HG02852 (cell line): ENCODE measurements around the gene CAMTA1.

Experiments
- ATAC-seq: cut with Tn5 transposase; IDR thresholded peaks from one replicate; pipeline ENCODE4 v1.9.1; 2021; ENCODE audit warnings: mild to moderate bottlenecking, moderate library complexity; ENCODE audit not compliant: unreplicated experiment

The CAMTA1 gene

DNA sequence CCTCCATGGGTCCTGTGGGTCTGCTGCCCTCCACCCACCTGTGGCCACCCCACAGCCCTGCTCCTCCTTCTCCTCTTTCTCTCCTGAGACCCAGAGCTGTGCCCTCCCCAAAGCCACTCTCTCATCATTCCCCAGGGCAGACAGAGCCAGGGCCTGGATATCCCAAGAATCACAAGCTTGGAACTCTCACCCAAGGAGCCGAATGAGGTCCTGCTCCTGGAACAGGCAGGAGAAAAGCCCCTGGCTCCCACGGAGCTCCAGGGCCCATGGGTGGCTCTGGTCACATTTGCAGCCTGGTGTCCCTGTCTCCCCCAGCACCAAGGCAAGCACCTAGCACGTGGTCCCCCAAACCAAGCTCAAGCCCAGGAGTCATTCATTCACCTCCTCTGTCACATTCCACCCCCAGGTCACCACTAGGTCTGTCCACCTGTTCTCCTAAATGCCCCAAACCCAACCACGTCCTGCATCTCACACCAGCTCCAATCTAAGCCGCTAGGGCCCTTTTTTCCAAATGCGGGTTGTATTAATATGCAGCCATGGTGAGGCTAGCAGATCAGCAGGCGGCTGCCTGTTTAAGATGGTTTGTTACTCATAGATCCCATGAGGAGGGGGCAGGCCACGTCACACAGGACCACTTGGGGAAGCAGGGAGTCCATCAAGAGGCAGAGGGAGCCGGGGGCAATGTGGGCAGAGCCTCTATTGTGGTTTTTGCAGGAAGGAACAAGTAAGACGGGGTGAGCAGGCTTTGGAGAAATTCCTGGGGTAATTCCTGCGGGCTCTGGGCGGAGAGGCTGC lies 770.3 kb downstream of the CAMTA1 start:
- no peak for ATAC-seq

- ATAC-seq = no peak
These were observed 772.1 kb downstream of the CAMTA1 start for GRCh38 chr1:7557301-7557891.

DNA sequence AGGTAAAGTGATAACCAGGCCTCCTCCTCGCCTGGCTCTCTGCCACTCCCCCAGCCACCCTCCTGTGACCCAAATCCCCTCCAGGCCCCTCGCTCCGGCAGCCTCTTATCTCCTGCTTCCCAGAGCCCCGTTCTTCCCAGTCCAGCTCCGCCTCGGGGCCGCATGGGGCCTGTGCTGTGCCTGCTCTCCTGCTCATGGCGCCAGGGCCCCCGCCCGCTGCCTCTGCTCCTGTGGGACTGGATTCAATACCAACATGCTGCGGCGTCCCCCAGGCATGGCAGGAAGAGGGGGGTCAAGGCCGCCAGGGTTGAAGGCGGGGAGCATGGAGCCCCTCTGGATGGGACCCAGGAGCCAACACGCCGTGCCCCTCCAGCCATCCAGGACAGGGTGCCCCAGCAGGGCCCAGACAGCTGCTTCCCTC lies 772.8 kb downstream of the CAMTA1 start:
- ATAC-seq = no peak

- no peak for ATAC-seq
These were observed 773.2 kb downstream of the CAMTA1 start for GRCh38 chr1:7558481-7558880.

DNA sequence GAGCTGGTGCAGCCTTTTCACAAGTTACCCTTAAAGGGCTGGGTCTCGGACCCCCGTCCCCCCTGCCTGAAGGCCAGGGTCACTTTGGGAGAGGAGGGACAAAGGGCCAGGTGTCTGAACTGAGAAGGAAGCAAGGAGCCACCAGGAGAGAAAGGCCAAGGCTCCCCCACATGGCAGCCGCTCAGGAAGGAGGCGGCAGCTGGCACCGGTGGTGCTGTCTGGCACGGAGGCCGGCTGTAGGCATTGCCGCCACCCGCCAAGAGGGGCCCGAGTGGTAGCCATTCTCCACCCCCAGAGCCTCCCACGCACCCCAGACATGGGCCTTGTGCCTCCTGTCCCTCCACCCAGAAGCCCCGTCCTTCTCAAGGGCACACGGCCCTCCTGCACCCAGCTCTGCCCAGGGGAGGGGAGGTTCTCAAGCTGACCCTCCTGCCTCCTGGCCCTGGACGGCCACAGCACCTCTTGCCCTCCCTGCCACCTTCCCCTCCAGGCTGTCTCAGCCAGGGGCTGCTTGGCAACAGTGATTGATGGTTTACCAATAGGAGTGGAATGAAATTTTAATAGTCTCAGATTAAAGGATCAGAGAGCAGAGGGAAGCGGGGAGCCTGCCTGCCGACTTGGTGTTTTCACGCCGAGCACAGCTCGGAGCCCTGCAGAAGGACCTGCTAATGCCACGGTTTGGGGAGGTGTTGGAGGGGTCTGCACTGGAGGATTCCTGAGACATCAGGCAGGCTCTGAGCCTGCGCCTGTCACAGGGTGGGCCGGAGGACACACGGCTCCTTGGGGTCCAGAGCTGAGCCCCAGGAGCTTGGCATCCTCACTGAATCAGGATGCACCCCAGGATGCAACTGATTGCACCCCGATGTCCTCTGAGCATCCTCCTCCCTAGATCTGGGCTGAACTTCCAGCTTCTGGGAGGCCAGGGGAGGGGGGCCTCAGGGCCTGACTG lies 773.9 kb downstream of the CAMTA1 start:
- no peak for ATAC-seq

- ATAC-seq = no peak
These were observed 774.9 kb downstream of the CAMTA1 start for GRCh38 chr1:7560128-7560527.

GRCh38 chr1:7560601-7561181 lies 775.4 kb downstream of the CAMTA1 start:
- ATAC-seq = no peak

GRCh38 chr1:7561331-7561921 lies 776.2 kb downstream of the CAMTA1 start:
- ATAC-seq = no peak

- no peak for ATAC-seq
These were observed 776.9 kb downstream of the CAMTA1 start for GRCh38 chr1:7561936-7562728.

- no peak for ATAC-seq
These were observed 777.7 kb downstream of the CAMTA1 start for GRCh38 chr1:7562729-7563605.

DNA sequence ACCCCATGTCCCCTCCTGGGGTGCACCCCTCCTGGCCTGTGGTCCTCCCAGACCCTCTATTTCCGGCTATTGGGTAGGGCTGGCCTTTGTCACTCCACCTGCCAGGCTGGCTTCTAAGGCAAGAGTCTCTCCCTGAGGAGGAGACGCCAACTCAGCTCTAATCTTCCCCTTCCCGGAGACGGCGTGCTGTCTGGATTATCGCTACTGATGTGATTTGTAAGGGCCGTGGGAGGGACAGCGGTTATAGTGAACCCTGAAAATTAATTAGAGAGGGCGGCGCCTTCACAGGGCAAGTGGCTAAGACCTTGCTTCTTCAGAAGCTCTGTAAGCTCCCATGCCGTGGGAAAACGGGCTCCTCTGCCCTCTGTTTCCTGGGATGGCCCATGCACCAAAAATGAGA lies 778.9 kb downstream of the CAMTA1 start:
- ATAC-seq = no peak

- no peak for ATAC-seq
These were observed 780.0 kb downstream of the CAMTA1 start for GRCh38 chr1:7565099-7565750.

GRCh38 chr1:7566417-7567375 lies 781.4 kb downstream of the CAMTA1 start:
- ATAC-seq = no peak

GRCh38 chr1:7567376-7567775 lies 782.1 kb downstream of the CAMTA1 start:
- ATAC-seq = no peak

DNA sequence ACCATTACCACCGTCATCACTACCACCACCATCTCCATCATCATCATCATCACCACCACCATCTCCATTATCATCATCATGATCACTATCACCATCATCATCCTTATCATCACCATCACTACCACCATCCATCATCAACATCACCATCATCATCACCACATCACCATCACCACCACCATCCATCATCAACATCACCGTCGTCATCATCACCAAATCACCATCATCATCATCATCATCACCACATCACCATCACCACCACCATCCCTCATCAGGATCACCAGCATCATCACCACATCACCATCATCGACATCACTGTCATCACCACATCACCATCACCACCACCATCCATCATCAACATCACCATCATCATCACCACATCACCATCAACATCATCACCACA lies 782.8 kb downstream of the CAMTA1 start:
- no peak for ATAC-seq

- no peak for ATAC-seq
These were observed 783.8 kb downstream of the CAMTA1 start for GRCh38 chr1:7568901-7569524.

DNA sequence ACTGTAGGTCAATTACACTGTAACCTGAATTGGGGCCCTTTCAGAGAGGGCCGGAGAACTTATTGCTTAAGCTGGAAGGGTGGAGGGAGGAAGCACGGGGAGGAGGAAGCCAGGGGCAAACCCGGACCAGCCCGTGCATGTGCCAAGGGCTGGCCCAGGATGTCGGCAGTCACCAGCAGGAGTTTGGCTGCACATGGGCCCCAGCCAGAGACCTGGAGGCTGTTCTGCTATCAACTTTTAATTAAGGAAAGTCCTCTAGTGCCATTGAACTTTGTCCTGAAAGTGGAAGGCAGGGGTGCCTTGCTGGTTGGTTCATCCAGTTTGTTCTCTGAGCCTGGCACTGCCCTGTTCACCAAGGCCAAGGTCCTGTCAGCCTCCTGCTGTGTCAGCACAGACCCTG lies 785.1 kb downstream of the CAMTA1 start:
- no peak for ATAC-seq
